Mammary epithelial cell (primary cell): Measurements from ENCODE around the gene SS18.

Source experiments
- EZH2 ChIP-seq: IDR thresholded peaks from 2 replicates; pipeline ENCODE4 v1.6.1; 2012; ENCODE audit warnings: low read length, inconsistent platforms, borderline replicate concordance
- TF ChIP-seq, protein P1 (sequence below), 2 donors: IDR thresholded peaks in 1 of 2; conservative IDR thresholded peaks in 1 of 2; 2 replicates each; pipeline ENCODE4 v1.5.1; 2011 to 2012; ENCODE audit warnings: inconsistent platforms in 2 of 2, low read length in 2 of 2, mild to moderate bottlenecking in 2 of 2, control low read depth in 1 of 2, low read depth in 1 of 2; ENCODE audit not compliant: insufficient read depth in 1 of 2; ENCODE audit errors: extremely low read depth in 1 of 2

DNA sequence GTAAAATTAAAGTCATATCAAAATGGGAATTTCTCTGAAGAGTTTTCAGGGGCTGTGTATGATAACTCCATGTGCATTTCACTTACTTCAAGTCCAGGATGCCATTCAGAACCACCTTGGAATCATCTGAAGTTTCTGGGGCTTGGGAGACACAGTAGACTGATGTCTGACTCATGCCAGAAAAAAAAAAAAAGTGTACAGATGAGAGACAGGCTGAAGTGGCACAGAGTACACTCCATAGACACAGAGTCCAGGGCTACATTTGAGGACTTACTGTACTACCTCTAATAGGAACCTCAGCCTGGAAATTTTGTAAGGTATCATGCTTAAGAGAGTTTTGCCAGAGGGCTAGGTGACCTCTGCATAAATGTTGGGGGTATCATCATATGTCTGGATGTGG, 92.0 kb downstream of the SS18 start:
- TF ChIP-seq, protein P1, sequence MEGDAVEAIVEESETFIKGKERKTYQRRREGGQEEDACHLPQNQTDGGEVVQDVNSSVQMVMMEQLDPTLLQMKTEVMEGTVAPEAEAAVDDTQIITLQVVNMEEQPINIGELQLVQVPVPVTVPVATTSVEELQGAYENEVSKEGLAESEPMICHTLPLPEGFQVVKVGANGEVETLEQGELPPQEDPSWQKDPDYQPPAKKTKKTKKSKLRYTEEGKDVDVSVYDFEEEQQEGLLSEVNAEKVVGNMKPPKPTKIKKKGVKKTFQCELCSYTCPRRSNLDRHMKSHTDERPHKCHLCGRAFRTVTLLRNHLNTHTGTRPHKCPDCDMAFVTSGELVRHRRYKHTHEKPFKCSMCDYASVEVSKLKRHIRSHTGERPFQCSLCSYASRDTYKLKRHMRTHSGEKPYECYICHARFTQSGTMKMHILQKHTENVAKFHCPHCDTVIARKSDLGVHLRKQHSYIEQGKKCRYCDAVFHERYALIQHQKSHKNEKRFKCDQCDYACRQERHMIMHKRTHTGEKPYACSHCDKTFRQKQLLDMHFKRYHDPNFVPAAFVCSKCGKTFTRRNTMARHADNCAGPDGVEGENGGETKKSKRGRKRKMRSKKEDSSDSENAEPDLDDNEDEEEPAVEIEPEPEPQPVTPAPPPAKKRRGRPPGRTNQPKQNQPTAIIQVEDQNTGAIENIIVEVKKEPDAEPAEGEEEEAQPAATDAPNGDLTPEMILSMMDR (conservative IDR thresholded peaks at IDR 0.05 in 1 of 2, IDR thresholded peaks at IDR 0.05 in 1 of 2; ENCODE audit: extremely low read depth in 1 of 2, insufficient read depth in 1 of 2, low read depth in 1 of 2, low read length in 2 of 2), result no peak
- TF ChIP-seq EZH2, result no peak
